GM12891 (cell line): ENCODE data around the gene EXOC6.
"Not testable (repeated sequence)": the region's sequence is repeated elsewhere in the genome, so short reads cannot be mapped to it uniquely, and the experiment has no call there.

Source experiments
- DNase-seq: peaks from one replicate; pipeline ENCODE4 v3.0.0; 2011; ENCODE audit warnings: low spot score; ENCODE audit not compliant: insufficient read length
- FAIRE-seq: peaks from 2 replicates; lab custom pipeline; 2011; peaks lifted over from hg19 to GRCh38; lab: Jason Lieb, UNC
- PAX5 ChIP-seq: IDR thresholded peaks from 2 replicates; pipeline ENCODE4 v1.6.1; 2011; ENCODE audit warnings: low read length, moderate library complexity, mild to moderate bottlenecking; ENCODE audit not compliant: insufficient read depth, severe bottlenecking
- POLR2A ChIP-seq: IDR thresholded peaks from 2 replicates; pipeline ENCODE4 v1.6.1; 2011; ENCODE audit warnings: low read depth, low read length, control low read depth
- POLR2AphosphoS5 ChIP-seq: IDR thresholded peaks from 2 replicates; pipeline ENCODE4 v1.6.1; 2011; ENCODE audit warnings: low read depth, low read length, control low read depth
- POU2F2 ChIP-seq: IDR thresholded peaks from 2 replicates; pipeline ENCODE4 v1.6.1; 2011; ENCODE audit warnings: low read depth, mild to moderate bottlenecking, control low read depth, low read length, moderate library complexity
- SPI1 ChIP-seq: IDR thresholded peaks from 2 replicates; pipeline ENCODE4 v1.6.1; 2011; ENCODE audit warnings: low read depth, low read length, control low read depth
- TAF1 ChIP-seq: IDR thresholded peaks from 2 replicates; pipeline ENCODE4 v1.6.1; 2011; ENCODE audit warnings: low read depth, low read length, control low read depth

The EXOC6 gene

GRCh38 chr10:92903633-92904032, 55.3 kb downstream of the EXOC6 start:
- TF ChIP-seq POLR2AphosphoS5 = no peak
- TF ChIP-seq SPI1 = no peak
- TF ChIP-seq POU2F2 = no peak
- TF ChIP-seq TAF1 = no peak
- no peak for TF ChIP-seq POLR2A
- no peak for TF ChIP-seq PAX5
- FAIRE-seq (no peak), DNase-seq (no peak)

GRCh38 chr10:92907280-92907679, 59.0 kb downstream of the EXOC6 start:
- no peak for DNase-seq
- TF ChIP-seq POLR2AphosphoS5 = no peak
- TF ChIP-seq TAF1 = no peak
- no peak for TF ChIP-seq PAX5
- TF ChIP-seq POU2F2 = no peak
- TF ChIP-seq SPI1 = no peak
- no peak for TF ChIP-seq POLR2A
- no peak for FAIRE-seq

- not testable (repeated sequence) for DNase-seq, FAIRE-seq
Measured at GRCh38 chr10:92912631-92913030, 64.3 kb downstream of the EXOC6 start.

- TF ChIP-seq POU2F2 = no peak
- no peak for TF ChIP-seq TAF1
- no peak for TF ChIP-seq POLR2A
- TF ChIP-seq PAX5 = no peak
- no peak for TF ChIP-seq POLR2AphosphoS5
- no peak for DNase-seq
- no peak for FAIRE-seq
Measured at GRCh38 chr10:92913973-92914372, 65.7 kb downstream of the EXOC6 start.

- FAIRE-seq (peak; percentile 88), DNase-seq (peak; percentile 3)
- TF ChIP-seq POU2F2 (no peak), SPI1 (no peak), TAF1 (no peak), PAX5 (no peak), POLR2AphosphoS5 (no peak), POLR2A (no peak)
Measured at GRCh38 chr10:92914478-92915325, 66.4 kb downstream of the EXOC6 start.

DNA sequence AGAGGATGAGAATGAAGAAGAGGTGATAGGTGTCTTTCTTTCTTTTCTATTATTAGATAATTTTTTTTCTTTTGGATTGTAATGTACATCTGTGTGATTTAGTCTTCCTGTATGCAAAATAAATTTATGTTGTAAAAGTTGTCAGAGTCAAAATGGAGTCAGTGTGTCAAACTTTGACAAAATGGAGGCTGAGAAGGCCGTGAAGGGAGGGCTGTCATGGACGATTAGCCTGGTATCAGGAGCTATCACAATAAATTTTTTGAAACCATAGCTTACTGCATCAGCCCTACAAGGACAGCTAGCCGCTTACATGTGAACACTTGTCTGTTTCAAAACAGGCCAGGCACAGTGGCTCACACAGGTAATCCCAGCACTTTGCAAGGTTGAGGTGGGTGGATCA, 67.6 kb downstream of the EXOC6 start:
- TF ChIP-seq SPI1 (no peak), PAX5 (no peak), POLR2A (no peak), POLR2AphosphoS5 (no peak), TAF1 (no peak), POU2F2 (no peak)
- no peak for DNase-seq
- FAIRE-seq = peak; percentile 41

DNA sequence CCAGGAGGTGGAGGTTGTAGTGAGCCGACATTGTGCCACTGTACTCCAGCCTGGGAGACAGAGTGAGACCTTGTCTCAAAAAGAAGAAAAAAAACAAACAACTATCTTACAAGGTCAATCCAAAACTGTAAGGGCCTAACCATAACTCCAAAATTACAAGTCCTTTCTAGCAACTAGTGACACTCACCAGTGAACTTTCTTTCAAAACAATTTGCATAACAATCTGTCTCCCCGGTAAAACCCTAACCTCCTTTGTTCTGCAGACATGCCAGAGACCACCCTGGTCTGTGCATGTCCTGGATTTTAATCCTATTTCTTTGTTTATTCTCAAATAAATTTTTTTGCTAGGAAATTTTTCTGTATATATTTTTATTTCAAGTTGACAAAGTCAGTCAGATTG, 68.1 kb downstream of the EXOC6 start:
- no peak for FAIRE-seq
- no peak for DNase-seq
- TF ChIP-seq SPI1 = no peak
- no peak for TF ChIP-seq PAX5
- TF ChIP-seq POU2F2 = no peak
- no peak for TF ChIP-seq POLR2AphosphoS5
- no peak for TF ChIP-seq TAF1
- no peak for TF ChIP-seq POLR2A

GRCh38 chr10:92918603-92919002, 70.3 kb downstream of the EXOC6 start:
- FAIRE-seq = no peak
- no peak for DNase-seq
- TF ChIP-seq POLR2AphosphoS5 = no peak
- no peak for TF ChIP-seq POLR2A
- no peak for TF ChIP-seq POU2F2
- TF ChIP-seq TAF1 = no peak
- TF ChIP-seq SPI1 = no peak
- TF ChIP-seq PAX5 = no peak

- DNase-seq = no peak
- FAIRE-seq = no peak
- TF ChIP-seq TAF1 (no peak), SPI1 (no peak), POLR2AphosphoS5 (no peak), POLR2A (no peak), POU2F2 (no peak), PAX5 (no peak)
Measured at GRCh38 chr10:92920866-92921265, 72.5 kb downstream of the EXOC6 start.

DNA sequence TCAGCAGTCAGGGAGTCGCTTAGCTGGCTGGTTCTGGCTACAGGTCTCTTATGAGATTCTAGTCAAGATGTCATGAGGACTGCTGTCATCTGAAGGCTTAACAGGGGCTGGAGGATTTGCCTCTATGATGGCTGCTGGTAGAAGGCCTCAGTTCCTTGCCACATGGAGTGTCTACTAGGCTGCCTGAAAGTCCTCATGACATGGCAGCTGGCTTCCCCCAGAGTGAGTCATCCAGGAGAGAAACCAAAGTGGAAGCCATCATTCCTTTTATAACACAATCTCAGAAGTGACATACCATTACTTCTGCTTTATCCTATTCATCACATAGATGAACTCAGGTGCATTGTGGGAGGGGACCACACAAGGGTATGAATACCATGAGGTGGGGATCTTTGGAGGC, 75.1 kb downstream of the EXOC6 start:
- TF ChIP-seq POLR2A = no peak
- TF ChIP-seq TAF1 = no peak
- TF ChIP-seq POU2F2 = no peak
- no peak for TF ChIP-seq SPI1
- TF ChIP-seq POLR2AphosphoS5 = no peak
- FAIRE-seq (no peak), DNase-seq (no peak)
